Body of pancreas (tissue), 4 donors: ENCODE measurements around the gene SPAG9. TPM values are rescaled to one million over a fixed set of nuclear protein-coding genes. Genes with fewer than 3 reads are reported as not detected.
A peak's percentile ranks its signal among the peaks of the same experiment; 100 is the strongest.
"Not testable (repeated sequence)": the region's sequence is repeated elsewhere in the genome, so short reads cannot be mapped to it uniquely, and the experiment has no call there.

Experiments used
- ATAC-seq: fragments of 150-250 bp; one replicate; pipeline ENCODE4 v1.9.1; 2016
- DNase-seq, 4 donors: peaks; one replicate each; pipeline ENCODE4 v3.0.0-alpha.2; 2019
- H3K27ac ChIP-seq, 4 donors: fragments of 200-600 bp; sonication (generic); 1 replicate in 3 of 4; 2 replicates in 1 of 4; pipeline versions ENCODE4 v1.5.1 to v1.6.1; 2016 to 2019; ENCODE audit warnings: mild to moderate bottlenecking in 1 of 4, mixed read lengths in 1 of 4, moderate library complexity in 1 of 4
- H3K27me3 ChIP-seq, 2 donors: fragments of 200-600 bp; sonication (generic); one replicate each; pipeline ENCODE4 v1.6.0; 2016; ENCODE audit warnings: mild to moderate bottlenecking in 1 of 2
- H3K36me3 ChIP-seq, 2 donors: fragments of 200-600 bp; sonication (generic); replicated peaks in 1 of 2; 2 replicates each; pipeline ENCODE4 v1.5.1; 2016; ENCODE audit warnings: low read depth in 2 of 2; ENCODE audit not compliant: insufficient read depth in 1 of 2
- H3K4me1 ChIP-seq: fragments of 200-600 bp; sonication (generic); one replicate; pipeline ENCODE4 v1.6.0; 2016
- H3K4me3 ChIP-seq, 2 donors: fragments of 200-600 bp; sonication (generic); 1 replicate in 1 of 2; 2 replicates in 1 of 2; pipeline ENCODE4 v1.5.1; 2016 to 2019
- H3K9me3 ChIP-seq, 3 donors: fragments of 200-600 bp; sonication (generic); 1 replicate in 2 of 3; 2 replicates in 1 of 3; pipeline ENCODE4 v1.5.1; 2016
- CTCF ChIP-seq, 7 experiments: fragments of 450-650 bp in 4 of 7; fragments of 200-600 bp in 3 of 7; sonication (generic) in 3 of 7; IDR thresholded peaks; one replicate each; pipeline ENCODE4 v1.5.1; 2016 to 2019; ENCODE audit warnings: antibody characterized with exemption in 7 of 7
- POLR2A ChIP-seq, 3 donors: fragments of 450-650 bp; IDR thresholded peaks; one replicate each; pipeline ENCODE4 v1.6.1; 2016; ENCODE audit warnings: antibody characterized with exemption in 3 of 3, mild to moderate bottlenecking in 2 of 3
- WGBS, 2 donors: methylation state at CpG; one replicate each; pipeline ENCODE4 v1.1.5; 2017; 5-methylcytosine and 5-hydroxymethylcytosine counted together
- intact Hi-C: fragments of 100-400 bp; cut with DNase I; formaldehyde crosslinking; loops from one replicate; pipeline ENCODE4 v1.15.1; 2023
- total RNA-seq, 2 donors: library from RNA; depleted of rRNA; stranded (reverse); fragments of >200 nt; gene quantifications; one replicate each; pipeline ENCODE4 v1.1.0, GENCODE V29; 2016

Gene SPAG9
- total RNA-seq, 2 donors from 2014 or later = 49.8 to 76.8 TPM

- 90 to 93% methylated on average over 3 of the region's 3 CpGs for WGBS, 2 donors
- Histone ChIP-seq H3K9me3 (no peaks in the 10 kb centered on the region), H3K27ac (no peak overlapping the region), H3K36me3 (no peaks in the 10 kb centered on the region), H3K4me3 (no peak overlapping the region), H3K4me1 (peaks cover 8% of the 10 kb centered on the region), H3K27me3 (no peaks in the 10 kb centered on the region)
- no peak for DNase-seq
- no peak for TF ChIP-seq CTCF (IDR thresholded peaks at IDR 0.05)
- TF ChIP-seq POLR2A (IDR thresholded peaks at IDR 0.05) = no peak
- ATAC-seq = no peak
- intact Hi-C loops = no loop called here
Observed at GRCh38 chr17:51135956-51136355, 15.3 kb upstream of the SPAG9 start.

- Histone ChIP-seq H3K4me1 (peaks cover 8% of the 10 kb centered on the region), H3K9me3 (no peaks in the 10 kb centered on the region), H3K4me3 (no peak overlapping the region), H3K27ac (peak overlapping the region in 1 of 4 donors; percentile 20), H3K36me3 (no peaks in the 10 kb centered on the region), H3K27me3 (no peaks in the 10 kb centered on the region)
- no peak for TF ChIP-seq POLR2A (IDR thresholded peaks at IDR 0.05)
- no peak for TF ChIP-seq CTCF (IDR thresholded peaks at IDR 0.05)
- 79 to 84% methylated on average over 2 of the region's 2 CpGs for WGBS, 2 donors
- intact Hi-C loops = no loop called here
- DNase-seq (no peak), ATAC-seq (no peak)
Observed at GRCh38 chr17:51133365-51133764, 12.7 kb upstream of the SPAG9 start.

- H3K27me3 ChIP-seq = no peaks in the 10 kb centered on the region
- H3K4me1 ChIP-seq = peaks cover 10% of the 10 kb centered on the region
- H3K9me3 ChIP-seq = no peaks in the 10 kb centered on the region
- intact Hi-C loops = no loop called here
- H3K4me3 ChIP-seq = no peak overlapping the region
- ATAC-seq = peak; percentile 50
- TF ChIP-seq CTCF (IDR thresholded peaks at IDR 0.05) (no peak), POLR2A (IDR thresholded peaks at IDR 0.05) (no peak)
- H3K27ac ChIP-seq = peak overlapping the region in 2 of 4 donors; percentile 17 to 20
- no peaks in the 10 kb centered on the region for H3K36me3 ChIP-seq
- no peak for DNase-seq
Observed at GRCh38 chr17:51132964-51133319, 12.3 kb upstream of the SPAG9 start.

- TF ChIP-seq CTCF (IDR thresholded peaks at IDR 0.05) = no peak
- no peak for TF ChIP-seq POLR2A (IDR thresholded peaks at IDR 0.05)
- 70 to 71% methylated on average over 3 of the region's 3 CpGs for WGBS, 2 donors
- H3K36me3 ChIP-seq = no peaks in the 10 kb centered on the region
- no peak overlapping the region for H3K27ac ChIP-seq
- peaks cover 38% of the 10 kb centered on the region for H3K4me1 ChIP-seq
- intact Hi-C loops = no loop called here
- no peaks in the 10 kb centered on the region for H3K27me3 ChIP-seq
- peak in 1 of 4 donors; percentile 29 for DNase-seq
- no peaks in the 10 kb centered on the region for H3K9me3 ChIP-seq
- ATAC-seq = no peak
- no peak overlapping the region for H3K4me3 ChIP-seq
Observed at GRCh38 chr17:51128076-51128475, 7.4 kb upstream of the SPAG9 start.

GRCh38 chr17:51124640-51125503 lies 4.2 kb upstream of the SPAG9 start:
- Histone ChIP-seq H3K4me1 (peaks cover 43% of the 10 kb centered on the region), H3K9me3 (no peaks in the 10 kb centered on the region), H3K36me3 (no peaks in the 10 kb centered on the region), H3K4me3 (no peak overlapping the region), H3K27me3 (no peaks in the 10 kb centered on the region), H3K27ac (peak overlapping the region in 3 of 4 donors; percentile 19 to 80 (median 78))
- TF ChIP-seq POLR2A (IDR thresholded peaks at IDR 0.05) (no peak), CTCF (IDR thresholded peaks at IDR 0.05) (no peak)
- 81 to 82% methylated on average over 5 of the region's 5 CpGs for WGBS, 2 donors
- intact Hi-C loops = no loop called here
- no peak for ATAC-seq
- DNase-seq = no peak

- intact Hi-C loops, H3K27me3 ChIP-seq, H3K36me3 ChIP-seq, H3K4me3 ChIP-seq, H3K9me3 ChIP-seq, DNase-seq, ATAC-seq: not testable (repeated sequence)
- 72 to 82% methylated on average over 10 of the region's 10 CpGs for WGBS, 2 donors
- H3K27ac ChIP-seq = peak overlapping the region; percentile 94 to 100 (median 98)
- peaks cover 52% of the 10 kb centered on the region for H3K4me1 ChIP-seq
Observed at GRCh38 chr17:51122473-51123115, 1.9 kb upstream of the SPAG9 start.
